ENCODE measurements around the gene HSF2.

HSF2 gene

GRCh38 chr6:122408702-122409458 is 9.4 kb downstream of the HSF2 start:
- TF ChIP-seq CTCF (IDR thresholded peaks at IDR 0.05; ENCODE audit: low read depth, low read length, poor library complexity, severe bottlenecking) (no peak), EZH2phosphoT487 (IDR thresholded peaks at IDR 0.05; ENCODE audit: borderline replicate concordance, low read length) (no peak)
- no peaks in the 10 kb centered on the region for H3K9me3 ChIP-seq (ENCODE audit: control insufficient read depth, insufficient read depth, low read length)
- H3F3A ChIP-seq (ENCODE audit: control insufficient read depth, insufficient read depth): no peaks in the 10 kb centered on the region
- H3K27ac ChIP-seq (ENCODE audit: low read depth, low read length): no peak overlapping the region
- peaks cover 7% of the 10 kb centered on the region for H3K4me1 ChIP-seq (ENCODE audit: control insufficient read depth, low read length)
- no peak overlapping the region for H3K4me3 ChIP-seq (ENCODE audit: low read length)
- H4K20me1 ChIP-seq (ENCODE audit: control insufficient read depth, insufficient read depth, low read depth, low read length): no peaks in the 10 kb centered on the region
- H3K9me2 ChIP-seq (replicated peaks; ENCODE audit: control insufficient read depth, low read length): no peaks in the 10 kb centered on the region
- H3K79me2 ChIP-seq (ENCODE audit: control insufficient read depth, low read length): peaks cover 86% of the 10 kb centered on the region
- no peaks in the 10 kb centered on the region for H3K27me3 ChIP-seq (ENCODE audit: control insufficient read depth, low read length)
- peaks cover 57% of the 10 kb centered on the region for H3K36me3 ChIP-seq (ENCODE audit: control insufficient read depth, low read length)
- no peak overlapping the region for H3K4me2 ChIP-seq (ENCODE audit: low read length)

GRCh38 chr6:122412001-122412400 is 12.5 kb downstream of the HSF2 start:
- no peaks in the 10 kb centered on the region for H3F3A ChIP-seq (ENCODE audit: control insufficient read depth, insufficient read depth)
- no peaks in the 10 kb centered on the region for H4K20me1 ChIP-seq (ENCODE audit: control insufficient read depth, insufficient read depth, low read depth, low read length)
- H3K4me3 ChIP-seq (ENCODE audit: low read length): no peak overlapping the region
- peaks cover 55% of the 10 kb centered on the region for H3K79me2 ChIP-seq (ENCODE audit: control insufficient read depth, low read length)
- no peak overlapping the region for H3K4me2 ChIP-seq (ENCODE audit: low read length)
- H3K27me3 ChIP-seq (ENCODE audit: control insufficient read depth, low read length): no peaks in the 10 kb centered on the region
- peaks cover 7% of the 10 kb centered on the region for H3K4me1 ChIP-seq (ENCODE audit: control insufficient read depth, low read length)
- H3K9me2 ChIP-seq (replicated peaks; ENCODE audit: control insufficient read depth, low read length): no peaks in the 10 kb centered on the region
- H3K27ac ChIP-seq (ENCODE audit: low read depth, low read length): no peak overlapping the region
- no peak for TF ChIP-seq EZH2phosphoT487 (IDR thresholded peaks at IDR 0.05; ENCODE audit: borderline replicate concordance, low read length)
- peaks cover 67% of the 10 kb centered on the region for H3K36me3 ChIP-seq (ENCODE audit: control insufficient read depth, low read length)
- H3K9me3 ChIP-seq (ENCODE audit: control insufficient read depth, insufficient read depth, low read length): no peaks in the 10 kb centered on the region

- Histone ChIP-seq H3K4me1 (ENCODE audit: control insufficient read depth, low read length) (no peaks in the 10 kb centered on the region), H3K36me3 (ENCODE audit: control insufficient read depth, low read length) (peaks cover 83% of the 10 kb centered on the region), H4K20me1 (ENCODE audit: control insufficient read depth, insufficient read depth, low read depth, low read length) (no peaks in the 10 kb centered on the region), H3K27ac (ENCODE audit: low read depth, low read length) (no peak overlapping the region), H3K4me2 (ENCODE audit: low read length) (no peak overlapping the region), H3K9me3 (ENCODE audit: control insufficient read depth, insufficient read depth, low read length) (no peaks in the 10 kb centered on the region), H3K27me3 (ENCODE audit: control insufficient read depth, low read length) (no peaks in the 10 kb centered on the region), H3F3A (ENCODE audit: control insufficient read depth, insufficient read depth) (no peaks in the 10 kb centered on the region), H3K4me3 (ENCODE audit: low read length) (no peak overlapping the region), H3K79me2 (ENCODE audit: control insufficient read depth, low read length) (peaks cover 8% of the 10 kb centered on the region), H3K9me2 (replicated peaks; ENCODE audit: control insufficient read depth, low read length) (no peaks in the 10 kb centered on the region)
- TF ChIP-seq EZH2phosphoT487 (IDR thresholded peaks at IDR 0.05; ENCODE audit: borderline replicate concordance, low read length) (no peak), CTCF (IDR thresholded peaks at IDR 0.05; ENCODE audit: low read depth, low read length, poor library complexity, severe bottlenecking) (no peak)
Observed at GRCh38 chr6:122416825-122417224, 17.4 kb downstream of the HSF2 start.

- Histone ChIP-seq H3F3A (ENCODE audit: control insufficient read depth, insufficient read depth) (no peaks in the 10 kb centered on the region), H3K4me2 (ENCODE audit: low read length) (no peak overlapping the region), H3K27me3 (ENCODE audit: control insufficient read depth, low read length) (no peaks in the 10 kb centered on the region), H3K36me3 (ENCODE audit: control insufficient read depth, low read length) (peaks cover 82% of the 10 kb centered on the region), H3K9me2 (replicated peaks; ENCODE audit: control insufficient read depth, low read length) (no peaks in the 10 kb centered on the region), H3K4me3 (ENCODE audit: low read length) (no peak overlapping the region), H3K4me1 (ENCODE audit: control insufficient read depth, low read length) (no peaks in the 10 kb centered on the region), H4K20me1 (ENCODE audit: control insufficient read depth, insufficient read depth, low read depth, low read length) (no peaks in the 10 kb centered on the region), H3K79me2 (ENCODE audit: control insufficient read depth, low read length) (no peaks in the 10 kb centered on the region), H3K9me3 (ENCODE audit: control insufficient read depth, insufficient read depth, low read length) (no peaks in the 10 kb centered on the region), H3K27ac (ENCODE audit: low read depth, low read length) (no peak overlapping the region)
- no peak for TF ChIP-seq CTCF (IDR thresholded peaks at IDR 0.05; ENCODE audit: low read depth, low read length, poor library complexity, severe bottlenecking)
- no peak for TF ChIP-seq EZH2phosphoT487 (IDR thresholded peaks at IDR 0.05; ENCODE audit: borderline replicate concordance, low read length)
Observed at GRCh38 chr6:122422003-122422402, 22.6 kb downstream of the HSF2 start.

Measured in DOHH2 (cell line).